HFF-Myc (cell line): ENCODE results near the gene COX6A1.
"Not testable (repeated sequence)": the region's sequence is repeated elsewhere in the genome, so short reads cannot be mapped to it uniquely, and the experiment has no call there.

Source experiments
- DNase-seq: peaks from one replicate; pipeline ENCODE4 v3.0.0-alpha.2; 2011; ENCODE audit warnings: low read depth; ENCODE audit errors: extremely low read depth
- H3K4me3 ChIP-seq: replicated peaks from 2 replicates; pipeline ENCODE4 v1.5.1; 2011; ENCODE audit warnings: low read depth, mild to moderate bottlenecking, control low read depth, low read length
- TF ChIP-seq, protein P1 (sequence below): IDR thresholded peaks from 2 replicates; pipeline ENCODE4 v1.5.1; 2012; ENCODE audit warnings: mild to moderate bottlenecking, low read depth, low read length, control low read depth; ENCODE audit errors: missing control alignments

The COX6A1 gene

DNA sequence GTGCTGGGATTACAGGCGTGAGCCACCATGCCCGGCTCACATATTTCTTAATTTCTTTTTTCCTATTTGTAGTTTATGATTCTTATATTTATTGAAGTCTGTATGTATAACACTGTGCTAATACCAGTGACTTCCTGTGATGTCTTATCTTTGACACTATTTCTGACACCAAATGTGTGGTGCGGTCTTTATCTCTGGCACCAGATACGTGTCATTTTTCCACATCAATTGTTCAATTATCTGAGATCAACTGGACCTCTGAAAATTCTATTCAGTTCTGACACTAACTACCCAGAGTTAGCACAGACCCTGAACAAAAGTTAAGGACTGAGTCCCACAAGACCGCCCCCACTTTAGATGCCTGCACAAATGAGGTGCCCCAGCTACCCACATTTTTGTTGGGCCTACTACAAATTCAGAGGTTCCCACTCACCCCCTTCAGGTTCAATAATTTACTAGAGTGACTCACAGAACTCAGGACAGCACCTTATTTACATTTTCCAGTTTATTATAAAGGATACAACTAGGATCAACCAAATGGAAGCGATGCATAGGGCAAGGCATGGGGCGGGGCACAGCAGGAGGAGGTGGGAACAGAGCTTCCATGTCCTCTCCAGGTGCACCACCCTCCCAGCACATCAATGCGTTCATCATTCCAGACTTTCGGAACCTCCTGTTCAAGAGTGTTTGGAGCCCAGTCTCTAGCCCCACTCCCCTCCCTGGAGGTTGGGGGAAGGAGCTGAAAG, 43.3 kb downstream of the COX6A1 start:
- TF ChIP-seq, protein P1, sequence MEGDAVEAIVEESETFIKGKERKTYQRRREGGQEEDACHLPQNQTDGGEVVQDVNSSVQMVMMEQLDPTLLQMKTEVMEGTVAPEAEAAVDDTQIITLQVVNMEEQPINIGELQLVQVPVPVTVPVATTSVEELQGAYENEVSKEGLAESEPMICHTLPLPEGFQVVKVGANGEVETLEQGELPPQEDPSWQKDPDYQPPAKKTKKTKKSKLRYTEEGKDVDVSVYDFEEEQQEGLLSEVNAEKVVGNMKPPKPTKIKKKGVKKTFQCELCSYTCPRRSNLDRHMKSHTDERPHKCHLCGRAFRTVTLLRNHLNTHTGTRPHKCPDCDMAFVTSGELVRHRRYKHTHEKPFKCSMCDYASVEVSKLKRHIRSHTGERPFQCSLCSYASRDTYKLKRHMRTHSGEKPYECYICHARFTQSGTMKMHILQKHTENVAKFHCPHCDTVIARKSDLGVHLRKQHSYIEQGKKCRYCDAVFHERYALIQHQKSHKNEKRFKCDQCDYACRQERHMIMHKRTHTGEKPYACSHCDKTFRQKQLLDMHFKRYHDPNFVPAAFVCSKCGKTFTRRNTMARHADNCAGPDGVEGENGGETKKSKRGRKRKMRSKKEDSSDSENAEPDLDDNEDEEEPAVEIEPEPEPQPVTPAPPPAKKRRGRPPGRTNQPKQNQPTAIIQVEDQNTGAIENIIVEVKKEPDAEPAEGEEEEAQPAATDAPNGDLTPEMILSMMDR: no peak
- no peak for DNase-seq
- H3K4me3 ChIP-seq: no peak overlapping the region

DNA sequence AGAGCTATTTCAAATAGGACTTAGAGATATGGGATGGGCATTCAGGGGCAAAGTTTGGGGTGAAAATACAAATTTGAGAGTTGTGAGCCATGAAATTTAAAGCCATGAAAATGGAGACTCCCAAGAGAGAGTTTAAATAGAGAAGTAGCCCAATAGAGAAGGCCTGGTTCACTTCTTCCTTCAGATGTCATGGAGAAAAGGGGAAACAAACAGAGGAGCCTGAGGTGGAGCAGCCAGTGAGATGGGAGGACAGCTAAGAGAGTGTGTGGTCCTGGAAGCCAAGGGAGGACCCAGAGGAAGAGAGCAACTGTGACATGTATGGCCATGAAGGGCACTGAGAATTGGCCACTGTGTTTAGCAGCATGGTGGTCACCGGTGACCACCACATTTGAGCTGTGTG, 45.7 kb downstream of the COX6A1 start:
- H3K4me3 ChIP-seq: no peak overlapping the region
- TF ChIP-seq, protein P1: no peak
- DNase-seq: no peak

DNA sequence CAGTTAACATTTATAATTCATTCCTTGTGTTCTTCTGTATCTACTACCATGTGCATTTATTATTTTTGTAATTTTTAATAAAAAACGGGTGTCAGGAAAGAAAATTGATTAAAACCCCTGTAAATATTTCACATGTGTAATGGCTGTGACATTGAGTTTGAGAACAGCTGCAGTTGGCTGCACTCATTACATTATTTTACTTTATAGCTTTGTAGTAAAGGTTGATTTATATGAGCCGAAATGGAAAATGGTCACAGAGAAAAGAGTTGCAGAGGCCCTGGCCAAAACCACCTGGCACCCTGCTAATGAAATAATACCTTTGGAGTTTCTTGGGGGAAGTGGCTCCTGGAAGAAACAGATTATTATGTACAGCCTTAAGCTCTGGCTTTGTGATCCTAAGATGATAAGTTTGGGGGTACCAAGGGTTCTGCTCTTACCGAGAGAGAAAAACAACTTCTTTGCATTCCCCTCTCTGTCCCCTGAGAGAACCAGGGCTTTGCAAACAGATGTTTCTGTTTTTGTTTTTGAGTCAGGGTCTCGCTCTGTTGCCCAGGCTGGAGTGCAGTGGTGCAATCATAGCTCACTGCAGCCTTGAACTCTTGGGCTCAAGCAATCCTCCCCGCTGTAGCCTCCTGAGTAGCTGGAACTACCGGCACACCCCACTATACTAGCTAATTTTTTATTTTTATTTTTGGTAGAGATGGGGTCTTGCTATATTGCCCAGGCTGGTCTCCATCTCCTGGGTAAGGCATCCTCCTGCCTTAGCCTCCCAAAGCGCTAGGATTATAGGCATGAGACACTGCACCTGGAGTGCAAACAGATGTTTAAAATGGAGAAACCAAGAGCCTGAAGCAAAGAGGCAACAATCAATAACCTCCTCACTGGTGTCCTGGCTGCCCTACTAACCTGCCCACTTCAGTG, 48.3 kb downstream of the COX6A1 start:
- H3K4me3 ChIP-seq: no peak overlapping the region
- TF ChIP-seq, protein P1: no peak
- DNase-seq: no peak

DNA sequence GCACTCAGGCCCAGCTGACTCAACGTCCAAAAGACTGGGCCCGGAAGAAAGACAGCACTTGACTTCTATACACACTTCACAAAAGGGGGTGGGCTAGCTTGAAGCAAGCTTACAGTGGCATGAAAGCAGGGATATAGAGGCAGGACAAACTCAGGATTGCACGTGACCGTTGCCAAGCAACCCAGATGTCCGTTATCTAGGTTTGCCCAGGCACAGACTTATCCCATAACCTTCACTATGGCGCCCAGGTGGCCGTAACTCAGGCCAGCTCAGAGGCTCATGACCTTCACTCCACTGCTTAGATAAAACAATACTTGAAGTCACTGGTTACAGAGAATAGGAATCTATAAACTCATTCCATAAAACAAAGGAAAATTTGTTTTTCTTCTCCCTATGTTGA, 49.6 kb downstream of the COX6A1 start:
- not testable (repeated sequence) for DNase-seq, H3K4me3 ChIP-seq

DNA sequence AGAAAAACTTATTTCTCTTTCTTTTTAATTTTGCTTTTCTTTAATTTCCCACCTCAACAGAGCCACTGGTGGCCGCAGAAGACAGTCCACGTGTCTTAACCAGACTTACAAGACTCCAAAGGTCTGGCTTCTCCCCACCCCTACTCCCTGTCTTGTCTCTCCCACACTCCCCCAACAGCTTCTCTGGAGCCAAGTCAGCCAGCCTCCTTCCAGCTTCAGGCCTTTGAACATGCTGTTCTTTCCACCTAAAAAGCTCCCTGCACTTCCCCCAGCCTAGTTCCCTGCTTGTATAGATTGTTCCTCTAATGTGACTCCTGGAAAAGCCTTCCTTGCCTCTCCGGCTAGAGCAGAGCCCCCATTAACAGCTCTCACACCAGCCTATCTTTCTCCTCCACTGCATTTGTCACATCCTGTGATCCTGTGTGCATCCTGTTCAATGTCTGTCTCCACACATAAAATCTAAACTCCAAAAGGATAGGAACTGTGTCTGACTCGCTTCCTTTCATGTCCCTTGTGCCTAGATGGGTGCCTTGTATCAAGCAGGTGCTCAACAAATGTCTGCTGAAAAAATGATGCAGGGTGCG, 50.2 kb downstream of the COX6A1 start:
- TF ChIP-seq, protein P1: no peak
- H3K4me3 ChIP-seq: no peak overlapping the region

DNA sequence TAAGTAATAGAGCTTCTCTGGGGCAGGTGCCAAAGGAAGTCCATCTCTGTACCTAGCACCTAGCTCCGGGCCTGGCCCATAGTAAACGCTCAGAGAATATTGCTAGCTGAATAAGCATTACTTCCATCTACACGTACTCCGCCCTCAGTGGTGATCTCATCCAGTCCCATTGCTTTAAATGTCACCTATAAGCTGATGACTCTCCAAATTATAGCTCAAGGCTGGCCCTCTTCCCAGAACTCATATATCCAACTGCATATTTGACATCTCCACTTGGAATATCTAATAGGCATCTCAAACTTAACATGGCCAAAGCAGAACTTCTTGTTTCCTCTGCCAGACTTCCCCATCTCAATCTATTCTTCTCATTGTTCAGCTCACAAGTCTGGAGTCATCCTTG, 51.1 kb downstream of the COX6A1 start:
- no peak overlapping the region for H3K4me3 ChIP-seq
- no peak for DNase-seq
- TF ChIP-seq, protein P1: no peak

More for the DNA sequence above, 50.2 kb downstream of the COX6A1 start:
- DNase-seq: no peak

DNA sequence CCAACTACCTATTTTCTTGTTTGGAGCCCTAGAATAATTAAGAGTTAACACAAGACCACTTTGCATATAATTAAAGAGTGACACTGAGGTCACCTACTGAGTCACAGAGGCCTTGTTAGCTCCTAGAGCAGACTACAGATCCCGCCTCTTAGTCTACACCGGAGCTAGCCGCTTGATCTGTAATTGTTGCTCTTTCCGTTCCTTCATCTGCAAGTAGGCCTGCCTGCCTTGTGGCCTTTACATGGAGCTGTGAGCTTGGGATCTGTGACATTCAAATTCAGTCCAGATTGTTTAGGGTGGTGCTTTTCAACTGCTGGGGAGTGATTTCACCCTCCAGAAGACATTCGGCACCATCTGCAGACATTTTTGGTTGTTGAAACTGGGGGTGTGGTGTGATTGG, 52.4 kb downstream of the COX6A1 start:
- TF ChIP-seq, protein P1: no peak
- no peak for DNase-seq
- no peak overlapping the region for H3K4me3 ChIP-seq
